IMR-90 (cell line): ENCODE results near the gene CAT. TPM values are rescaled to one million over a fixed set of nuclear protein-coding genes. Genes with fewer than 3 reads are reported as not detected.

Experiments used
- ATAC-seq: fragments of 200-7000 bp; cut with Tn5 transposase; 2 replicates; pipeline ENCODE4 v1.9.1; 2020; ENCODE audit warnings: low read depth, mild to moderate bottlenecking, moderate library complexity
- BruUV-seq: library from RNA; stranded (reverse); fragments of 400-500 nt; replicated peaks from 2 replicates; lab custom pipeline; 2021; lab: Mats Ljungman, UMichigan
- CTCF ChIA-PET: fragments of 300-600 bp; formaldehyde crosslinking; extraction: SDS; loops from one replicate; lab custom pipeline; 2021; ENCODE audit warnings: antibody characterized with exemption; lab: Yijun Ruan, JAX
- POLR2A ChIA-PET: fragments of 300-600 bp; sonication (Branson Sonifier 250); formaldehyde crosslinking; loops from one replicate; lab custom pipeline; 2022; ENCODE audit warnings: antibody characterized with exemption; ENCODE audit not compliant: unreplicated experiment; lab: Charles Lee
- DNase-seq: peaks from one replicate; pipeline ENCODE4 v3.0.0; 2013
- H2AFZ ChIP-seq: replicated peaks from 2 replicates; pipeline ENCODE3; 2013; ENCODE audit warnings: low read length, mild to moderate bottlenecking; ENCODE audit not compliant: poor library complexity
- H2AK5ac ChIP-seq: 2 replicates; pipeline ENCODE4 v1.6.1; 2013; ENCODE audit warnings: low read depth, low read length, inconsistent platforms
- H2AK9ac ChIP-seq: replicated peaks from 2 replicates; pipeline ENCODE3; 2013; ENCODE audit warnings: mild to moderate bottlenecking, low read depth, low read length, moderate library complexity; ENCODE audit not compliant: poor library complexity
- H2BK120ac ChIP-seq: 2 replicates; pipeline ENCODE4 v1.6.1; 2013; ENCODE audit warnings: low read depth, low read length, inconsistent platforms
- H2BK15ac ChIP-seq: 3 replicates; pipeline ENCODE4 v1.6.1; 2013; ENCODE audit warnings: low read depth, low read length, inconsistent platforms
- H2BK20ac ChIP-seq: 2 replicates; pipeline ENCODE4 v1.6.1; 2013; ENCODE audit warnings: low read depth, mild to moderate bottlenecking, inconsistent platforms, low read length, moderate library complexity
- H2BK5ac ChIP-seq: 2 replicates; pipeline ENCODE4 v1.6.1; 2013; ENCODE audit warnings: mild to moderate bottlenecking, low read depth, low read length, inconsistent platforms; ENCODE audit not compliant: poor library complexity, severe bottlenecking
- H3K14ac ChIP-seq: replicated peaks from 2 replicates; pipeline ENCODE4 v1.6.1; 2013; ENCODE audit warnings: low read depth, low read length, inconsistent platforms
- H3K18ac ChIP-seq: 2 replicates; pipeline ENCODE4 v1.6.1; 2013; ENCODE audit warnings: low read depth, low read length, control low read depth
- H3K23ac ChIP-seq: 2 replicates; pipeline ENCODE4 v1.6.1; 2013; ENCODE audit warnings: low read depth, low read length, inconsistent platforms
- H3K27ac ChIP-seq: 2 replicates; pipeline ENCODE4 v1.5.1; 2013; ENCODE audit warnings: mild to moderate bottlenecking, control low read depth, low read length; ENCODE audit not compliant: insufficient read depth
- H3K27me3 ChIP-seq: 2 replicates; pipeline ENCODE4 v1.6.1; 2013; ENCODE audit warnings: low read length; ENCODE audit not compliant: control insufficient read depth, insufficient read depth
- H3K36me3 ChIP-seq: 2 replicates; pipeline ENCODE4 v1.6.1; 2013; ENCODE audit warnings: low read length, mixed read lengths; ENCODE audit not compliant: control insufficient read depth, insufficient read depth
- H3K4ac ChIP-seq: 2 replicates; pipeline ENCODE4 v1.6.1; 2013; ENCODE audit warnings: low read depth, low read length, inconsistent platforms
- H3K4me1 ChIP-seq: 2 replicates; pipeline ENCODE4 v1.6.1; 2013; ENCODE audit warnings: low read length, mixed read lengths; ENCODE audit not compliant: control insufficient read depth, insufficient read depth
- H3K4me2 ChIP-seq: 2 replicates; pipeline ENCODE4 v1.6.1; 2013; ENCODE audit warnings: low read depth, mild to moderate bottlenecking, control low read depth, low read length, moderate library complexity
- H3K4me3 ChIP-seq: 2 replicates; pipeline ENCODE4 v1.5.1; 2013; ENCODE audit warnings: low read depth, mild to moderate bottlenecking, control low read depth, low read length, moderate library complexity; ENCODE audit not compliant: insufficient read depth
- H3K56ac ChIP-seq: 2 replicates; pipeline ENCODE4 v1.6.1; 2013; ENCODE audit warnings: low read length, inconsistent platforms; ENCODE audit not compliant: insufficient read depth; ENCODE audit errors: extremely low read depth
- H3K79me1 ChIP-seq, 2 experiments: 2 replicates each; pipeline ENCODE4 v1.6.1; 2013; ENCODE audit warnings: low read length in 2 of 2, inconsistent platforms in 1 of 2, low read depth in 1 of 2
- H3K9ac ChIP-seq: 2 replicates; pipeline ENCODE4 v1.6.1; 2013; ENCODE audit warnings: low read depth, low read length, control low read depth
- H3K9me1 ChIP-seq: 2 replicates; pipeline ENCODE4 v1.6.1; 2013; ENCODE audit warnings: low read length, inconsistent platforms; ENCODE audit not compliant: insufficient read depth
- H3K9me3 ChIP-seq: 2 replicates; pipeline ENCODE4 v1.6.1; 2013; ENCODE audit warnings: low read length; ENCODE audit not compliant: control insufficient read depth, insufficient read depth
- H4K20me1 ChIP-seq: 2 replicates; pipeline ENCODE4 v1.6.1; 2013; ENCODE audit warnings: low read length, inconsistent platforms; ENCODE audit not compliant: insufficient read depth
- H4K5ac ChIP-seq: 2 replicates; pipeline ENCODE4 v1.6.1; 2013; ENCODE audit warnings: mild to moderate bottlenecking, low read depth, low read length, control low read depth
- H4K8ac ChIP-seq, 2 experiments: 2 replicates each; pipeline ENCODE4 v1.6.1; 2013; ENCODE audit warnings: low read depth in 2 of 2, low read length in 2 of 2, control low read depth in 1 of 2, inconsistent platforms in 1 of 2
- H4K91ac ChIP-seq: 2 replicates; pipeline ENCODE4 v1.6.1; 2013; ENCODE audit warnings: low read depth, low read length, inconsistent platforms; ENCODE audit not compliant: insufficient read depth
- BHLHE40 ChIP-seq: fragments of 150-350 bp; IDR thresholded peaks from 2 replicates; pipeline ENCODE4 v1.6.1; 2016; ENCODE audit warnings: mild to moderate bottlenecking, low read depth, low read length
- CEBPB ChIP-seq: IDR thresholded peaks from 2 replicates; pipeline ENCODE4 v1.6.1; 2012; ENCODE audit warnings: low read depth, low read length, improper control_type of control experiment
- CHD1 ChIP-seq: IDR thresholded peaks from 2 replicates; pipeline ENCODE4 v1.6.1; 2012; ENCODE audit warnings: low read depth, low read length, improper control_type of control experiment
- CTCF ChIP-seq: conservative IDR thresholded peaks from 2 replicates; pipeline ENCODE4 v1.5.1; 2012; ENCODE audit warnings: mild to moderate bottlenecking, low read depth, low read length, improper control_type of control experiment
- FOS ChIP-seq: fragments of 150-350 bp; IDR thresholded peaks from 2 replicates; pipeline ENCODE4 v1.6.1; 2016; ENCODE audit warnings: low read depth, low read length
- MAFK ChIP-seq: IDR thresholded peaks from 2 replicates; pipeline ENCODE4 v1.6.1; 2012; ENCODE audit warnings: low read depth, low read length, improper control_type of control experiment
- MAZ ChIP-seq: IDR thresholded peaks from 2 replicates; pipeline ENCODE4 v1.6.1; 2012; ENCODE audit warnings: low read depth, mild to moderate bottlenecking, low read length, improper control_type of control experiment, moderate library complexity, borderline replicate concordance
- MXI1 ChIP-seq: IDR thresholded peaks from 2 replicates; pipeline ENCODE4 v1.6.1; 2012; ENCODE audit warnings: low read depth, mild to moderate bottlenecking, low read length, moderate library complexity, borderline replicate concordance
- NFE2L2 ChIP-seq: fragments of 150-350 bp; IDR thresholded peaks from 2 replicates; pipeline ENCODE4 v1.6.1; 2016; ENCODE audit warnings: low read depth, mild to moderate bottlenecking, low read length
- POLR2A ChIP-seq: IDR thresholded peaks from 2 replicates; pipeline ENCODE4 v1.6.1; 2012; ENCODE audit warnings: mild to moderate bottlenecking, low read depth, low read length
- RAD21 ChIP-seq: IDR thresholded peaks from 2 replicates; pipeline ENCODE4 v1.6.1; 2012; ENCODE audit warnings: low read length, improper control_type of control experiment
- RCOR1 ChIP-seq: IDR thresholded peaks from 2 replicates; pipeline ENCODE4 v1.6.1; 2012; ENCODE audit warnings: mild to moderate bottlenecking, low read length, improper control_type of control experiment; ENCODE audit not compliant: insufficient replicate concordance
- RFX5 ChIP-seq: IDR thresholded peaks from 2 replicates; pipeline ENCODE4 v1.8.0; 2012; ENCODE audit warnings: low read depth, mild to moderate bottlenecking, low read length, moderate library complexity
- USF2 ChIP-seq: fragments of 150-350 bp; IDR thresholded peaks from 2 replicates; pipeline ENCODE4 v1.6.1; 2017; ENCODE audit warnings: mild to moderate bottlenecking, antibody characterized with exemption, low read length, low read depth
- WGBS, 2 experiments: methylation state at CpG; one replicate each; pipeline versions ENCODE4 v1.1.5 to v1.1.7; 2013; ENCODE audit warnings: missing lambda C conversion rate in 2 of 2; ENCODE audit not compliant: insufficient read length in 1 of 2; ENCODE audit errors: extremely low coverage in 2 of 2; 5-methylcytosine and 5-hydroxymethylcytosine counted together
- dilution Hi-C: fragments of 300-500 bp; cut with HindIII; formaldehyde crosslinking; loops from one replicate; pipeline ENCODE4 v1.14.3; 2018; ENCODE audit warnings: low sequenced_read_pairs; ENCODE audit not compliant: unreplicated experiment
- in situ Hi-C: fragments of 300-500 bp; cut with MboI; formaldehyde crosslinking; loops from 3 replicates; pipeline ENCODE4 v1.14.3; 2019; ENCODE audit warnings: low sequenced_read_pairs, inconsistent platforms, mixed read lengths
- intact Hi-C: fragments of 100-400 bp; cut with micrococcal nuclease; formaldehyde crosslinking; loops from 2 replicates; pipeline ENCODE4 v1.10.0; 2022
- polyA plus RNA-seq, 3 experiments: library from polyadenylated mRNA; depleted of rRNA; stranded (reverse); fragments of >200 nt; gene quantifications; 2 replicates each; pipeline ENCODE4 v1.2.3, GENCODE V29; 2012; ENCODE audit warnings: low replicate concordance in 1 of 3
- total RNA-seq: library from RNA; depleted of rRNA; stranded (reverse); fragments of >200 nt; gene quantifications from 2 replicates; pipeline ENCODE4 v1.2.3, GENCODE V29; 2012

Gene CAT
- total and polyA plus RNA-seq, 2 of the 4 experiments (the other 2 are of a cell fraction), result 52.5 to 80.5 TPM

GRCh38 chr11:34493468-34493867, 54.7 kb downstream of the CAT start:
- H2BK15ac ChIP-seq, result no peak overlapping the region
- H4K20me1 ChIP-seq, result no peaks in the 10 kb centered on the region
- no peak overlapping the region for H3K9ac ChIP-seq
- H2AFZ ChIP-seq, result no peak overlapping the region
- peaks cover 43% of the 10 kb centered on the region for H3K27me3 ChIP-seq
- no peak overlapping the region for H3K4me3 ChIP-seq
- no peak overlapping the region for H2BK120ac ChIP-seq
- H3K23ac ChIP-seq, result no peak overlapping the region
- no peak overlapping the region for H3K4ac ChIP-seq
- intact Hi-C loops (loop anchor here (2.0 to 10.0 kb wide), 3 partner anchors 135 to 499 kb away; partner anchors contain the start of gene ABTB2), dilution Hi-C loops (no loop called here), in situ Hi-C loops (loop anchor here (5.0 to 10.0 kb wide), 2 partner anchors 126 to 319 kb away; no protein-coding TSS in a partner anchor)
- DNase-seq (no peak), ATAC-seq (no peak)
- no peaks in the 10 kb centered on the region for H3K4me1 ChIP-seq
- WGBS, 2 experiments, result no CpG with 5 or more reads among the region's 8 CpGs
- POLR2A ChIA-PET, result no interaction called here
- TF ChIP-seq RAD21 (no peak), BHLHE40 (no peak), RFX5 (no peak), RCOR1 (no peak), CTCF (no peak), POLR2A (no peak), MAZ (no peak), CEBPB (no peak), FOS (no peak), USF2 (no peak), MAFK (no peak), CHD1 (no peak), MXI1 (no peak), NFE2L2 (no peak)
- H3K56ac ChIP-seq, result no peak overlapping the region
- no peak overlapping the region for H4K5ac ChIP-seq
- no peak overlapping the region for H3K14ac ChIP-seq
- H3K36me3 ChIP-seq, result no peaks in the 10 kb centered on the region
- no peak overlapping the region for H4K8ac ChIP-seq
- H3K18ac ChIP-seq, result no peak overlapping the region
- no peaks in the 10 kb centered on the region for H3K79me1 ChIP-seq
- no peak overlapping the region for H2AK9ac ChIP-seq
- no TSS peak for BruUV-seq
- H3K27ac ChIP-seq, result no peak overlapping the region
- no peaks in the 10 kb centered on the region for H3K9me1 ChIP-seq
- CTCF ChIA-PET, result no interaction called here
- H2BK5ac ChIP-seq, result no peak overlapping the region
- H4K91ac ChIP-seq, result no peak overlapping the region
- H2BK20ac ChIP-seq, result no peak overlapping the region
- H3K4me2 ChIP-seq, result no peak overlapping the region
- no peak overlapping the region for H2AK5ac ChIP-seq
- no peaks in the 10 kb centered on the region for H3K9me3 ChIP-seq
